Epidermal melanocyte (primary cell): ENCODE measurements around the gene RASGEF1C.
A peak's percentile ranks its signal among the peaks of the same experiment; 100 is the strongest.

ENCODE experiments used
- DNase-seq: peaks from one replicate; pipeline ENCODE4 v3.0.0; 2011; ENCODE audit warnings: low spot score; ENCODE audit not compliant: insufficient read length

RASGEF1C gene

DNA sequence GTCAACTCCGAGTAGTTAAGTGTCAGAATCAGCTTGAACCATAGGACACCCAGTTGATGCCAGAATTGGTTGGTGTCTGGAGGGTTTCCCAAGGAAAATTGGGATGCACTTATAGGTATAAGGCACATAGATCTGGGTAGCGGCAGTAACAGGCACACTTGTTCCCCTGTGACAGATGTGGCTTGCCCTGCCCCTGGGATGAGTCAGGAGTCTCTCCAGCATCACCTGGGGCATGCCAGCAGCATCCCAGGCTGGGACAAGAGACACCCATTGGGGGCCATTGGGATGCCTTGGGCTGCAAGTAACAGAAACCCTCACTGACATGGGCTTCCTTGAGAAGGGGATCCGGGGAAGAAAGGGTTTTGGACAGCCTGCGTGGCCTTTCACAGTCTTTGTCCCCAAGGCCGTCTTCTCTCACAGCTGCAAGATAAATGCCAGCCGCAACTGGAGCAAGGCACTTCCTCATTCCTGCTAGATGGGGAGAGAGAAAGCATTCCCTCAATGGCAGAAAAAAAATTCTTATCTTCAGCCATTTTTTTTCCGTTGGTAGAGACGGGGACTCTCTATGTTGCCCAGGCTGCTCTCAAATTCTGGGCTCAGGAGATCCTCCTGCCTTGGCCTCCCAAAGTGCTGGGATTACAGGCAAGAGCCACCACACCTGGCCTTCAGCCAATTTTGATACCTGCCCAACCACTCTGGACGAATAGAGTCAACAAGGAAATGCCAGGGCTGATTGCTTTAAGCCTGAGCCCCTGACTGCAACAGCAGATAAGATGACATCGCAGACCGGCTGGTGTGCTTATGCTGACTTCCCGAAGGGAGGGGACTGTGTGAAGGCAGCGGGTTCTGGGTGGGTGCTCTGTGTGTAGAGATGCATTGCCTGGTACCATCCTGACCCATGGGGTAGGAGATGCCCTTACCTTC lies 124.1 kb downstream of the RASGEF1C start:
- no peak for DNase-seq

GRCh38 chr5:180083529-180084060 lies 125.4 kb downstream of the RASGEF1C start:
- DNase-seq: no peak

DNA sequence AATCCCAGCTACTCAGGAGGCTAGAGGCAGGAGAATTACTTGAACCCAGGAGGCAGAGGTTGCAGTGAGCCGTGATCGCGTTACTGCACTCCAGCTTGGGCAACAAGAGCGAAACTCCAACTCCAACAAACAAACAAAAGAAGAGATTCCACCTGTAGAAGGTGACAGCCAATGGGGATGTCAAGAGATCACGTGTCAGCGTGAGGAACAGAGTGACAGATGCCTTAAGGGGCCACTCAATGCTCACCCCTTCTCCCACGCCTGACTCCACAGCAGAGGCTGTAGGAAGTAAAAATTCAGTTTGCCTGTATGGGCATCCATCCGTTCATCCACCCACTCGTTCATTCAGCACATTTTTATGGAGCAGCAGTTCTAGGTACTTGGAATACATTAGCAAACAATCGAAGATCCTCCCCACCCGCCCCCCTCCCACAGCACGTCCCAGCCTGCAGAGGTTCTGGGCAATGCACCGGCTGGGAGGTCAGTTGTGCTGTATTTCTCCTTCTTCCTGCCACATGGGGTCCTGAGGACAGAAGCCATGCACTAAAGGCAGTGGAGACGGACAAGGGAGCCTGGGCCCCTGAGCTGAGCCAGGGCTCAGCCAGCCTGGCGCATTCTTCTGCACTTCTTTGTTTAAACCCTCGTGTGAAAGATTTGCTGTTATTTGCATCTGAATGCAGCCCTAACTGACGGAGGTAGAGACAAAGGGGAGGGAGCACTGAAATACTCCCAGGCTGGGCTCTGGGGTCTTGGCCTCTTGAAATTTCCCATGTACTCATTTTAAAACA lies 126.2 kb downstream of the RASGEF1C start:
- no peak for DNase-seq

- DNase-seq: no peak
Observed at GRCh38 chr5:180081481-180081880, 127.5 kb downstream of the RASGEF1C start.

GRCh38 chr5:180080486-180081280 lies 128.3 kb downstream of the RASGEF1C start:
- DNase-seq: no peak

DNA sequence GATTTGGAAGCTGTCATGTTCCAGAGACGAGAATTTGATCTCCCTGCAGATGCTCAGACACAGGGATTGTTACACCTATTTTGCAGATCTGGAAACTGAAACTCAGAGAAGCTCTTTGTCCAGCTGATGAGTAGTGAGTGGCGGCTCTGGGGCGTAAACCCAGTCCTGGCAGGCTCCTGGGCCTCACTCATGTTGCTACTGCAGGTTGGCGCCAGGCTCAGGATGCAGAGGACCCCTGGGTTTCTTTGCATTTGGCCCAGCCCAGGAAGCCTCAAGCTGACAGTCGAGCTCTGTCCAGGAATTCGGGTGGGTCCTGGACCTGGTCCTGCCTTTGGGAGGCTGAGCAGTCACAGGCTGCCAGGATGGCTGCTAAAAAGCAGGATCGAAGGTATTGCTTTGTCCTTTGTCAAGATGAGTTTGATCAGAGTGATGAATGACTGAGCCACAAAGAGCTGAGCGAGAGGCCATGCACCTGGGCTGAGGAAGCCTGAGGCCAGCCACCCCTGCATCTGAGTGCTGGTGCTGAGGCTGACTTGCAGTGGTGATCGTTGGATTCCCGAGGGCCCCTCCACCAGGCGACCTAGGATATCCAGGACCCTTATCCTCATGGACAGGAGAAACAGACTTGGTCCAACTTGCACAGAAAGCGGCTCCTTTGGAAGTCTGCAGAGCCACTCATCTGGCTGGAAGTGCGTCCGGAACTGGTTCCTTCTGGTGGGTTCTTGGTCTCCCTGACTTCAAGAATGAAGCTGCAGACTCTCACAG lies 129.1 kb downstream of the RASGEF1C start:
- DNase-seq: no peak

- DNase-seq: no peak
Observed at GRCh38 chr5:180078348-180078747, 130.7 kb downstream of the RASGEF1C start.

- DNase-seq: no peak
Observed at GRCh38 chr5:180077594-180078284, 131.3 kb downstream of the RASGEF1C start.

GRCh38 chr5:180075703-180076102 lies 133.3 kb downstream of the RASGEF1C start:
- DNase-seq: no peak

DNA sequence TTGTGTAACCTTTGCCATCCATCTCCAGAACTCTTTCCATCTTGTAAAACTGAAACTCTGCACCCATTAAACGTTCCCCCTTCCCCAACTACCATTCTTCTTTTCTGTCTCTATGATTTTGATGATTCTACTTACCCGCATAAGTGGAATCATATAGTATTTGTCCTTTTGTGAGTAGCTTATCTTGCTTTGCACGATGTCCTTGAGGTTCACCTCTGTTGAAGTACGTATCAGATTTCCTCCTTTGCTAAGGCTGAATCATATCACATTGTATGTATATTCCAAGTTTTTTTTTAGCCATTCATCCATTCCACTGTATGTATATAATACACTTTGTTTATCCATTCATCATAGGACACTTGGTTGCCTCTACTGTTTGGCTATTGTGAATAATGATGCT lies 134.5 kb downstream of the RASGEF1C start:
- DNase-seq: no peak

DNA sequence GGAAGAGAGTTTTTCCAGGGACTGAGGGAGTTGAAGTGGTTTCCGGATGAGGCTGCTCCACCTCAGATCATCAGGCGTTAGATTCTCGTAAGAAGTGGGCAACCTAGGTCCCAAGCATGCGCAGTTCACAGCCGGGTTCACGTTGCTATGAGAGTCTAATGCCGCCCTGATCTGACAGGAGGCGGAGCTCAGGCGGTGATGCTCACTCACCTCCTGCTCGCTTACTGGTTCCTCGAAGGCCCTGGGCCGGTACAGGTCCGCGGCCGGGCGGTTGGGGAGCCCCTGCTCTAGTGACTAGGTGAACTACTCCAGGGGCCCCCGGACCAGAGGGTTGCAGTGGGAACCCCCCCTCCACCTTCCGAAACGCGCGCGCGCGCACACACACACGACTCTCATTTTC lies 136.5 kb downstream of the RASGEF1C start:
- no peak for DNase-seq

DNA sequence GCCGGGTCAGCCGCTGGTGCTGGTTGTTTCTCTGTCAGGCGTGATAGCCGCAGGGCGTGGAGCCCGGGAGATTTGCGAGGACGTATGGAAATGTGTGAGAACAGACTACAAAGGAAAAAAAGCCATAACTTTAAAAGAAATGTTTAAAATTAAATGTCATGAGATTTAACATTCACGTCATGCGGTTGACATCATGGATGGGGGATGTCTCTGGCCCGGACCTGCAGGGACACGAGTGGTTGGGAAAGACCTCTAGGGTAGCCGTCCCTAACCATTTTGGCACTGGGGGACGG lies 136.8 kb downstream of the RASGEF1C start:
- DNase-seq: no peak

DNA sequence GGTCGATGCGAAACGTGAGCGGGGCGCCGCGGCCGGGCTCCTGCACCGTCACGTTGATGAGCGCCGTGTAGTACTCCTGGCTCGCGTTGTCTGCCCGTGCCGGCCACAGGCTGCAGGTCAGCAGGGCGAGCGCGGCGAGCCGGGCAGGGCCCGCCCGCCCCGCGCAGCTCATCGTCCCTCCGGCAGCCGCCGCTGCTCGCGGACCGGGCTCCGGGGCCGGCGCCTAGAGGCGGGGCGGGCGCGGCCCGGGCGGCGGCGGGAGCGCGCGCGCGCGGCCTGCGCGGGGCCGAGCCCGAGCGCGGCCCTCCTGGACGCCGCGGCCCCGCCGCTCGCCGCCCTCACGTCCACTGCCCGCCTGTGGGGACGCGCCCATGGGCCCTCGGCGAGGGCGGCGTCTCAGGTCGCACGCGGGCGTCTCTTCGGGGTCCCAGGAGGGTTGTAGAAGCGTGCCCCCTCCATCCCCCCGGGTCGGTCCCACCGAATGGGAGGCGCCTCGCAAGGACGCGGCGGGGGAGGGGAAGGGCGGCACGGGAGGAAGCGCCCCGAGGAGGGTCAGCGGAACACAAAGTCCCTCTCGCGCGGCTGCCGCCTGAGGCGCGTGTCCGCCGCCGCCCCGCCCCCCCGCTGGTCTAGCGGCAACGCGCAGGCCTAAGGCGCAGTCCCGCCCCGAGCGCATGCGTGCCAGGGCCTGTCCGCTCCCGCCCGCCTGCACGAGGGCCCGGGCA lies 137.3 kb downstream of the RASGEF1C start, which contains the start of gene RNF130:
Gene RNF130 (minus strand): TSS at position 229 of the 725 bp plus-strand sequence. CDS start 57 bp downstream, at position 172.
- peak; percentile 94 for DNase-seq

- DNase-seq: no peak
Observed at GRCh38 chr5:180070756-180071530, 138.1 kb downstream of the RASGEF1C start.

GRCh38 chr5:180069589-180070247 lies 139.3 kb downstream of the RASGEF1C start:
- no peak for DNase-seq

GRCh38 chr5:180068519-180069090 lies 140.4 kb downstream of the RASGEF1C start:
- no peak for DNase-seq

- no peak for DNase-seq
Observed at GRCh38 chr5:180067986-180068385, 141.0 kb downstream of the RASGEF1C start.

- no peak for DNase-seq
Observed at GRCh38 chr5:180060192-180060591, 148.8 kb downstream of the RASGEF1C start.
